ENCODE results near the gene TTC34. TPM values are rescaled to one million over a fixed set of nuclear protein-coding genes. Genes with fewer than 3 reads are reported as not detected.
A peak's percentile ranks its signal among the peaks of the same experiment; 100 is the strongest.

The TTC34 gene
- total and polyA plus RNA-seq, 9 of the 15 experiments (the other 6 are each of a cell fraction or from before 2014, with no cell fraction given) = 0.03 to 0.38 (median 0.05) TPM; not detected in 2

- TF ChIP-seq RBM14 (IDR thresholded peaks at IDR 0.05; ENCODE audit: borderline replicate concordance, insufficient read depth, low read depth, low read length) (no peak), ARID3B (CRISPR knock-in tag; IDR thresholded peaks at IDR 0.05; ENCODE audit: borderline replicate concordance) (no peak), NEUROD1 (IDR thresholded peaks at IDR 0.05; ENCODE audit: borderline replicate concordance, low read depth, low read length, partially characterized antibody) (no peak), ZNF766 (CRISPR knock-in tag; conservative IDR thresholded peaks at IDR 0.05) (0 out of 2 replicates have a peak, but pooled peaks have one; percentile 58), PKNOX1 (IDR thresholded peaks at IDR 0.05) (peak; percentile 25; the same call in 1 of the 2 replicates), MYBL2 (IDR thresholded peaks at IDR 0.05; ENCODE audit: low read depth) (peak; percentile 55; the same call in 1 of the 2 replicates), MYBL2 (CRISPR knock-in tag; IDR thresholded peaks at IDR 0.05; ENCODE audit: borderline replicate concordance) (no peak)
These were observed 176.7 kb downstream of the TTC34 start (continued) for GRCh38 chr1:2624735-2625300.
